H1 (cell line): ENCODE data around the gene ASCC2. TPM values are rescaled to one million over a fixed set of nuclear protein-coding genes. Genes with fewer than 3 reads are reported as not detected.

ENCODE experiments used
- CHD7 ChIP-seq: fragments of 300-600 bp; sonication (generic); IDR thresholded peaks from 2 replicates; pipeline ENCODE4 v1.7.1; 2012; ENCODE audit warnings: low read length, moderate library complexity, mild to moderate bottlenecking, inconsistent platforms; ENCODE audit not compliant: insufficient replicate concordance
- polyA plus RNA-seq, 7 experiments: library from polyadenylated mRNA; depleted of rRNA in 3 of 7; stranded (reverse) in 5 of 7; unstranded in 2 of 7; fragments of >200 nt in 5 of 7; fragments of 200-250 nt in 2 of 7; gene quantifications; 1 replicate in 5 of 7; 2 replicates in 1 of 7; 4 replicates in 1 of 7; pipeline versions ENCODE4 v1.2.1 to v1.2.3, GENCODE V29; 2011 to 2013; ENCODE audit warnings: missing spikeins in 2 of 7, mixed read lengths in 2 of 7
- total RNA-seq: library from RNA; stranded (reverse); fragmentation: NEBNext Ultra II Directional; extraction: Animal tissue kit (Norgen Biotek cat#: 25700); gene quantifications from 2 replicates; pipeline ENCODE4 v1.2.1, GENCODE V29; 2021

ASCC2 gene
- total and polyA plus RNA-seq, 2 of the 8 experiments (the other 6 are each of a cell fraction or from before 2014, with no cell fraction given), result 35.0 to 35.8 TPM

- no peak for TF ChIP-seq CHD7
- TF ChIP-seq, all 59 proteins: peak for 0
These were observed 90.2 kb downstream of the ASCC2 start (continued) for GRCh38 chr22:29747832-29748231.
